OCI-LY7 (cell line): ENCODE results near the gene PRPF40B. TPM values are rescaled to one million over a fixed set of nuclear protein-coding genes. Genes with fewer than 3 reads are reported as not detected.

ENCODE experiments used
- BruUV-seq: library from RNA; stranded (reverse); fragments of 400-500 nt; replicated peaks from 2 replicates; lab custom pipeline; 2021; lab: Mats Ljungman, UMichigan
- CTCF ChIA-PET: fragments of 300-600 bp; sonication (Branson Sonifier 250); formaldehyde crosslinking; loops from one replicate; lab custom pipeline; 2022; ENCODE audit warnings: antibody characterized with exemption; ENCODE audit not compliant: unreplicated experiment; lab: Charles Lee
- POLR2A ChIA-PET: fragments of 300-600 bp; sonication (Branson Sonifier 250); formaldehyde crosslinking; loops from one replicate; lab custom pipeline; 2022; ENCODE audit warnings: antibody characterized with exemption; lab: Charles Lee
- DNase-seq: peaks from one replicate; pipeline ENCODE4 v3.0.0-alpha.2; 2015; ENCODE audit warnings: low spot score
- H2AFZ ChIP-seq: fragments of 200-600 bp; sonication (generic), shearing (Covaris generic); 2 replicates; pipeline ENCODE4 v1.6.1; 2014; ENCODE audit warnings: mild to moderate bottlenecking, antibody characterized with exemption, low read length, moderate library complexity
- H3K27ac ChIP-seq: fragments of 200-600 bp; sonication (generic); 2 replicates; pipeline ENCODE4 v1.5.1; 2014; ENCODE audit warnings: mixed run types, low read depth, mild to moderate bottlenecking, moderate library complexity, low read length, inconsistent platforms; ENCODE audit not compliant: poor library complexity, severe bottlenecking
- H3K36me3 ChIP-seq: fragments of 200-600 bp; sonication (generic); 2 replicates; pipeline ENCODE4 v1.6.1; 2014; ENCODE audit warnings: mild to moderate bottlenecking, antibody characterized with exemption, low read length, moderate library complexity, mixed read lengths; ENCODE audit not compliant: insufficient read depth
- H3K4me1 ChIP-seq: fragments of 200-600 bp; sonication (generic); 2 replicates; pipeline ENCODE4 v1.5.1; 2014; ENCODE audit warnings: mild to moderate bottlenecking, low read length; ENCODE audit not compliant: insufficient read depth, poor library complexity, severe bottlenecking
- H3K4me2 ChIP-seq: fragments of 200-600 bp; sonication (generic); 2 replicates; pipeline ENCODE4 v1.6.1; 2014; ENCODE audit warnings: mild to moderate bottlenecking, low read length
- H3K4me3 ChIP-seq: fragments of 200-600 bp; sonication (generic); 2 replicates; pipeline ENCODE4 v1.5.1; 2014; ENCODE audit warnings: mild to moderate bottlenecking, low read depth, low read length; ENCODE audit not compliant: poor library complexity, severe bottlenecking
- H3K79me2 ChIP-seq: fragments of 200-600 bp; sonication (generic); 2 replicates; pipeline ENCODE4 v1.6.1; 2016; ENCODE audit warnings: low read depth, mild to moderate bottlenecking, low read length, moderate library complexity, mixed read lengths; ENCODE audit not compliant: insufficient read depth
- H3K9me2 ChIP-seq: fragments of 200-600 bp; sonication (generic); 2 replicates; pipeline ENCODE4 v1.6.1; 2016; ENCODE audit warnings: mild to moderate bottlenecking, low read length, mixed read lengths; ENCODE audit not compliant: insufficient read depth
- H3K9me3 ChIP-seq: fragments of 200-600 bp; sonication (generic); 2 replicates; pipeline ENCODE4 v1.6.1; 2014; ENCODE audit warnings: mild to moderate bottlenecking, mixed run types, low read length, mixed read lengths
- H4K20me1 ChIP-seq: fragments of 200-600 bp; sonication (generic); 2 replicates; pipeline ENCODE4 v1.6.1; 2014; ENCODE audit warnings: mild to moderate bottlenecking, antibody characterized with exemption, low read length, moderate library complexity, mixed read lengths; ENCODE audit not compliant: insufficient read depth
- EZH2phosphoT487 ChIP-seq: fragments of 200-600 bp; sonication (generic); IDR thresholded peaks from 2 replicates; pipeline ENCODE4 v1.6.1; 2018; ENCODE audit warnings: low read depth, borderline replicate concordance, mild to moderate bottlenecking, mixed run types, antibody characterized with exemption, low read length, moderate library complexity, mixed read lengths
- intact Hi-C: fragments of 100-400 bp; cut with micrococcal nuclease; formaldehyde crosslinking; loops from one replicate; pipeline ENCODE4 v1.10.0; 2022; ENCODE audit not compliant: unreplicated experiment
- small RNA-seq: library from RNA; depleted of rRNA; stranded (forward); fragments of <200 nt; gene quantifications from one replicate; pipeline ENCODE3, GENCODE V24; 2014
- total RNA-seq, 2 experiments: library from RNA; depleted of rRNA in 1 of 2; stranded (reverse); fragments of >200 nt in 1 of 2; shearing (Covaris generic) in 1 of 2; gene quantifications; 2 replicates each; pipeline ENCODE4 v1.2.3, GENCODE V29; 2014 to 2022
- TF ChIP-seq, protein P1 (sequence below): fragments of 200-600 bp; sonication (generic); conservative IDR thresholded peaks from 2 replicates; pipeline ENCODE4 v1.5.1; 2014; ENCODE audit warnings: mild to moderate bottlenecking, antibody characterized with exemption, low read length, moderate library complexity, mixed read lengths

Gene PRPF40B
- total RNA-seq, 2 experiments from 2014 or later: 11.3 to 26.3 TPM

DNA sequence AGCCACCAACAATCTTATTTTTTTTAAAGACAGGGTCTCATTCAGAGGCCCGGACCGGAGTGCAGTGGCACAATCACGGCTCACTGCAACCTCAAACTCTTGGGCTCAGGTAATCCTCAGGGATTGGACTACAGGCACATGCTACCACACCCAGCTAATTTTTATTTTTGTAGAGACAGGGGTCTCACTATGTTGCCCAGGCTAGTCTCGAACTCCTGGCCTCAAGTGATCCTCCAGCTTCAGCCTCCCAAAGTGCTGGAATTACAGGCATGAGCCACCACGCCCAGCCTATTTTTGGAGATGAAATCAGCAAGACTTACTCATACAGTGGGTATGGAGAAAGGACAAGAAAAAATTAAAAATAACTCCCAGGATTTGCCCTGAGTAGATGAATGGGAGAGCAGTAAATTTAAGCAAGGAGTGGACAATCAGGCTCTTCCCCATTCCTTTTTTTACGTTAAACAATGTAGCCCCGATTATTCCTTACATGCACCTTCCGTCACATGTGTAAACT is 70.6 kb downstream of the PRPF40B start:
- Histone ChIP-seq H3K4me1 (peaks cover 72% of the 10 kb centered on the region), H2AFZ (no peak overlapping the region), H3K36me3 (no peaks in the 10 kb centered on the region), H3K4me3 (no peak overlapping the region), H4K20me1 (no peaks in the 10 kb centered on the region), H3K79me2 (peaks cover 39% of the 10 kb centered on the region; the same call in 1 of the 2 replicates), H3K9me3 (no peaks in the 10 kb centered on the region), H3K9me2 (no peaks in the 10 kb centered on the region), H3K4me2 (no peak overlapping the region), H3K27ac (no peak overlapping the region)
- intact Hi-C loops: no loop called here
- no peak for DNase-seq
- BruUV-seq: no TSS peak
- ChIA-PET CTCF (interaction anchor here (0.6 kb wide), 1 partner anchor 12 kb away, joined by 3 read pairs; no protein-coding TSS in a partner anchor), POLR2A (interaction anchor here (0.6 to 2.1 kb wide), 4 partner anchors 10 to 1132 kb away, joined by 3 to 12 read pairs (median 4); no protein-coding TSS in a partner anchor)
- TF ChIP-seq, protein P1, sequence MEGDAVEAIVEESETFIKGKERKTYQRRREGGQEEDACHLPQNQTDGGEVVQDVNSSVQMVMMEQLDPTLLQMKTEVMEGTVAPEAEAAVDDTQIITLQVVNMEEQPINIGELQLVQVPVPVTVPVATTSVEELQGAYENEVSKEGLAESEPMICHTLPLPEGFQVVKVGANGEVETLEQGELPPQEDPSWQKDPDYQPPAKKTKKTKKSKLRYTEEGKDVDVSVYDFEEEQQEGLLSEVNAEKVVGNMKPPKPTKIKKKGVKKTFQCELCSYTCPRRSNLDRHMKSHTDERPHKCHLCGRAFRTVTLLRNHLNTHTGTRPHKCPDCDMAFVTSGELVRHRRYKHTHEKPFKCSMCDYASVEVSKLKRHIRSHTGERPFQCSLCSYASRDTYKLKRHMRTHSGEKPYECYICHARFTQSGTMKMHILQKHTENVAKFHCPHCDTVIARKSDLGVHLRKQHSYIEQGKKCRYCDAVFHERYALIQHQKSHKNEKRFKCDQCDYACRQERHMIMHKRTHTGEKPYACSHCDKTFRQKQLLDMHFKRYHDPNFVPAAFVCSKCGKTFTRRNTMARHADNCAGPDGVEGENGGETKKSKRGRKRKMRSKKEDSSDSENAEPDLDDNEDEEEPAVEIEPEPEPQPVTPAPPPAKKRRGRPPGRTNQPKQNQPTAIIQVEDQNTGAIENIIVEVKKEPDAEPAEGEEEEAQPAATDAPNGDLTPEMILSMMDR: no peak
- TF ChIP-seq EZH2phosphoT487: no peak

Small RNA genes lying within 50 kb of the gene (small RNA-seq; reads per million reads assigned to genes)
- gene HIGD1AP9 (not detected), gene POLR2KP1 (not detected), gene RNU6-834P (not detected)

Other genes with a start within 250 kb of the PRPF40B start
- gene KCNH3, start 84.5 kb upstream of the PRPF40B start, total RNA-seq (2014; rRNA removed; shearing (Covaris generic)): 0.05 and 0.06 TPM in 2 replicates
- gene KCNH3, start 84.5 kb upstream of the PRPF40B start, total RNA-seq (2022): 0.57 TPM in 1 of 2 replicates, not detected in the other
- gene MCRS1, start 55.4 kb upstream of the PRPF40B start, total RNA-seq (2014; rRNA removed; shearing (Covaris generic)): 72.0 and 75.6 TPM in 2 replicates
- gene MCRS1, start 55.4 kb upstream of the PRPF40B start, total RNA-seq (2022): 65.4 and 72.4 TPM in 2 replicates
- gene FAM186B, start 17.9 kb upstream of the PRPF40B start, total RNA-seq (2014; rRNA removed; shearing (Covaris generic)): 0.21 and 0.60 TPM in 2 replicates
- gene FAM186B, start 17.9 kb upstream of the PRPF40B start, total RNA-seq (2022): 2.4 and 2.8 TPM in 2 replicates
- 28.7 and 29.6 TPM in 2 replicates for gene FMNL3, start 83.8 kb downstream of the PRPF40B start, total RNA-seq (2014; rRNA removed; shearing (Covaris generic))
- gene FMNL3, start 83.8 kb downstream of the PRPF40B start, total RNA-seq (2022): 13.8 and 15.6 TPM in 2 replicates
- gene TMBIM6, start 118.0 kb downstream of the PRPF40B start, total RNA-seq (2014; rRNA removed; shearing (Covaris generic)): 116 and 120 TPM in 2 replicates
- gene TMBIM6, start 118.0 kb downstream of the PRPF40B start, total RNA-seq (2022): 170 and 172 TPM in 2 replicates
- 4.6 TPM in 2 replicates for gene NCKAP5L, start 204.9 kb downstream of the PRPF40B start, total RNA-seq (2014; rRNA removed; shearing (Covaris generic))
- 9.5 and 12.2 TPM in 2 replicates for gene NCKAP5L, start 204.9 kb downstream of the PRPF40B start, total RNA-seq (2022)
- 7.5 and 8.4 TPM in 2 replicates for gene BCDIN3D, start 219.5 kb downstream of the PRPF40B start, total RNA-seq (2014; rRNA removed; shearing (Covaris generic))
- gene BCDIN3D, start 219.5 kb downstream of the PRPF40B start, total RNA-seq (2022): 9.7 and 10.1 TPM in 2 replicates